Lung (tissue), 12 donors: Measurements from ENCODE around the gene CORO6. TPM values are rescaled to one million over a fixed set of nuclear protein-coding genes. Genes with fewer than 3 reads are reported as not detected.
A peak's percentile ranks its signal among the peaks of the same experiment; 100 is the strongest.

Experiments
- ATAC-seq: fragments of 200-7000 bp; cut with Tn5 transposase; one replicate; pipeline ENCODE4 v1.9.1; 2020; ENCODE audit warnings: moderate number of reproducible peaks; ENCODE audit not compliant: insufficient read depth, low FRiP score
- DNase-seq, 3 donors: peaks; one replicate each; pipeline ENCODE4 v3.0.0-alpha.2; 2013 to 2017
- H3K27ac ChIP-seq, 2 donors: one replicate each; pipeline ENCODE4 v1.5.1; 2013; ENCODE audit warnings: mild to moderate bottlenecking in 2 of 2, moderate library complexity in 2 of 2, control low read depth in 1 of 2, inconsistent platforms in 1 of 2, low read depth in 1 of 2, low read length in 1 of 2
- H3K27me3 ChIP-seq, 3 donors: one replicate each; pipeline ENCODE4 v1.5.1; 2013; ENCODE audit warnings: low read length in 2 of 3; ENCODE audit not compliant: control insufficient read depth in 3 of 3, insufficient read depth in 3 of 3
- H3K36me3 ChIP-seq, 4 donors: one replicate each; pipeline ENCODE4 v1.5.1; 2013; ENCODE audit warnings: low read length in 4 of 4, mild to moderate bottlenecking in 1 of 4, moderate library complexity in 1 of 4; ENCODE audit not compliant: control insufficient read depth in 4 of 4, insufficient read depth in 4 of 4
- H3K4me1 ChIP-seq, 5 donors: one replicate each; pipeline ENCODE4 v1.5.1; 2013; ENCODE audit warnings: low read length in 5 of 5, mild to moderate bottlenecking in 2 of 5, moderate library complexity in 1 of 5; ENCODE audit not compliant: control insufficient read depth in 5 of 5, insufficient read depth in 5 of 5
- H3K4me3 ChIP-seq: one replicate; pipeline ENCODE4 v1.5.1; 2013; ENCODE audit warnings: mild to moderate bottlenecking, control low read depth, moderate library complexity
- H3K9ac ChIP-seq, 2 donors: one replicate each; pipeline ENCODE4 v1.5.1; 2013; ENCODE audit warnings: low read length in 2 of 2, control low read depth in 1 of 2; ENCODE audit not compliant: insufficient read depth in 1 of 2
- H3K9me3 ChIP-seq, 4 donors: one replicate each; pipeline ENCODE4 v1.5.1; 2013; ENCODE audit warnings: low read length in 3 of 4, mild to moderate bottlenecking in 1 of 4, moderate library complexity in 1 of 4; ENCODE audit not compliant: control insufficient read depth in 4 of 4, insufficient read depth in 3 of 4
- CTCF ChIP-seq: IDR thresholded peaks from 2 replicates; pipeline ENCODE4 v1.5.1; 2012; ENCODE audit warnings: mild to moderate bottlenecking; ENCODE audit errors: control extremely low read depth, extremely low read depth
- WGBS, 2 donors: extraction: QIAGEN DNeasy Blood & Tissue Kit; methylation state at CpG; one replicate each; pipeline ENCODE4 v1.1.7; 2013; 5-methylcytosine and 5-hydroxymethylcytosine counted together
- polyA plus RNA-seq, 2 donors: library from polyadenylated mRNA; stranded (reverse); fragments of 200-250 nt; gene quantifications; one replicate each; pipeline ENCODE4 v1.2.1, GENCODE V29; 2013
- total RNA-seq, 2 donors: library from RNA; depleted of rRNA in 1 of 2; stranded (reverse); fragments of >200 nt in 1 of 2; gene quantifications; one replicate each; pipeline ENCODE4 v1.2.1, GENCODE V29; 2014 to 2021
- donor health status: control.
- donor health status: control.
- donor health status: Bipolar disorder and iron deficiency.
- donor health status: healthy.
- donor health status: DM: yes; HTN: yes; CAD: no.

CORO6 gene
- total and polyA plus RNA-seq, 4 donors, result 1.7 to 14.4 (median 5.9) TPM

DNA sequence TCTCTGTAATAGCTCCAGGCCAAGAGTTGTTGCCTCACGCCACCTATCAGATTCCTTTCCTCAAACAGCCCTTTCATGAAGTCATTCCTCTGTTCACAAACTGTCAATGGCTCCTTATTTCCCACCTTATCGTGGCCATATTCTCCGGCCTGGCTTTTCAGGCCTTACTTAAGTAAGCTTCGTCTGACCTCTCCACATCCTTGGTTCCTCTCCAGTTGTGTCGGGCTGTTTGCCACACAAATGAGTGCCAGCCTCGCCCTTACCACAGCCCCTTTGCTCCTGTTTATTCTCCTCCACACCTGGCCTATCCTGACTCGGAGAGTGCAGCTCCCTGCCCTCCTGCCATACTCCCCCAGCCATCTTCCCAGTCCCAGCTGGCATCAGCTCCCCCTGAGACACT is 52.2 kb downstream of the CORO6 start:
- H3K36me3 ChIP-seq, result peaks cover 3 to 23% (median 11%) of the 10 kb centered on the region in 4 donors
- DNase-seq (no peak), ATAC-seq (no peak)
- H3K27ac ChIP-seq, result no peak overlapping the region
- no peaks in the 10 kb centered on the region for H3K9me3 ChIP-seq
- H3K9ac ChIP-seq, result no peak overlapping the region
- H3K27me3 ChIP-seq, result peaks cover 0 to 5% (median 4%) of the 10 kb centered on the region in 3 donors
- no peak for TF ChIP-seq CTCF
- H3K4me1 ChIP-seq, result peaks cover 0 to 33% (median 6%) of the 10 kb centered on the region in 5 donors
- 73 to 90% methylated on average over 7 of the region's 7 CpGs for WGBS, 2 donors
- H3K4me3 ChIP-seq, result no peak overlapping the region

DNA sequence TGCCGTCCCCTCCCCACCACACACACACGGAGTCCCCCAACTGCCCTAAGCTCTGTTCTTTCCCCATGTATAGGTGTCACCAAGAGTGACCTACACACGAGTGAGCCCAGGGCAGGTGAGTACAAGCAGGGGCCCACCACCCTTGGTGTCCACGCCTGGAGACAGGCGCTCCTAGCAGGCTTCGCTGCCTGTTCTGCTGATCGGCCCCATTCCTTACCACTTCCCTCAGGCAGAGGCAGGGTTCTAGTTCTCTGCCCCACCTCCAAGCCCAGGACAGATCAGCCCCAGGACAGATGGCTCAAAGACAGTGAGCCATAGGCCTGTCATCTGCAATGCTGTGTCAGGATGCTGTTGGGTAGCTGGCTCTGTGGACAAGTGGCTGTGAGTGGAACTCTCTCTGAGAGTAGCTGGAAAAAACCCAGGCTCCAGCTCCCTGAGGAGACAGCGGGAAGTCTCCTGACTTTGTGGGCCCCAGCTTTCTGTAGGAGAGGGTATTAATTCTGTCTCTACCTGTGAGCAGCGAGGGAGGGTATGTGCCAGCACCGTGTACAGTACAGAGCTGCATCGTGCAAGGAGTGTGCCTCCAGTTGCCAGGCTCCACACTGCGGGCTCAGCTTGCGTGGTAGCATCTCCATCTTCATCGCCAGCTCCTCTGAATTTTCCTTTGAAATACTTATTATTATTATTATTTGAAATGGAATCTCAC is 53.3 kb downstream of the CORO6 start:
- H3K4me1 ChIP-seq, result peaks cover 0 to 33% (median 6%) of the 10 kb centered on the region in 5 donors
- peaks cover 0 to 10% (median 6%) of the 10 kb centered on the region in 3 donors for H3K27me3 ChIP-seq
- no peak for TF ChIP-seq CTCF
- no peaks in the 10 kb centered on the region for H3K9me3 ChIP-seq
- peak overlapping the region; percentile 67 to 86 for H3K27ac ChIP-seq
- H3K9ac ChIP-seq, result peak overlapping the region in 1 of 2 donors; percentile 54
- peak overlapping the region; percentile 48 for H3K4me3 ChIP-seq
- WGBS, 2 donors, result 69 to 70% methylated on average over 14 of the region's 14 CpGs
- ATAC-seq (no peak), DNase-seq (no peak)
- H3K36me3 ChIP-seq, result peaks cover 0 to 13% (median 8%) of the 10 kb centered on the region in 4 donors

- Histone ChIP-seq H3K9ac (peak within 1 kb of the TSS in 1 of 2 donors; percentile 55), H3K4me3 (peak within 1 kb of the TSS; percentile 48), H3K27me3 (peaks cover 0 to 10% (median 6%) of the 10 kb centered on the region in 3 donors), H3K27ac (peak within 1 kb of the TSS; percentile 90 to 92), H3K4me1 (peaks cover 0 to 33% (median 6%) of the 10 kb centered on the region in 5 donors), H3K36me3 (peaks cover 0 to 9% (median 4%) of the 10 kb centered on the region in 4 donors), H3K9me3 (no peaks in the 10 kb centered on the region)
- ATAC-seq (peak; percentile 68), DNase-seq (peak; percentile 91 to 93 (median 93))
- 1 to 3% methylated on average over 51 to 85 of the region's 85 CpGs for WGBS, 2 donors
- no peak for TF ChIP-seq CTCF
Observed at GRCh38 chr17:29568331-29569244, 54.1 kb downstream of the CORO6 start, which contains the start of gene TP53I13. TP53I13 (plus strand) TSS chr17:29568701; CDS start chr17:29568759, 58 bp downstream.
